Liver (tissue), 3 donors: ENCODE measurements around the gene SPTBN2.

Experiments
- CTCF ChIP-seq: fragments of 150-350 bp; IDR thresholded peaks from 2 replicates; pipeline ENCODE4 v1.5.1; 2017; ENCODE audit warnings: improper control_type of control experiment, low read depth, low read length; ENCODE audit not compliant: missing input control
- HNF4G ChIP-seq: IDR thresholded peaks from 2 replicates; pipeline ENCODE4 v1.6.1; 2016; ENCODE audit warnings: antibody characterized with exemption
- MAX ChIP-seq: IDR thresholded peaks from 2 replicates; pipeline ENCODE4 v1.6.1; 2016; ENCODE audit warnings: antibody characterized with exemption
- RAD21 ChIP-seq, 2 donors: IDR thresholded peaks; 2 replicates each; pipeline ENCODE4 v1.6.1; 2016; ENCODE audit warnings: antibody characterized with exemption in 2 of 2, mild to moderate bottlenecking in 2 of 2
- REST ChIP-seq: IDR thresholded peaks from 2 replicates; pipeline ENCODE4 v1.6.1; 2016; ENCODE audit warnings: antibody characterized with exemption, mild to moderate bottlenecking
- donor health status: healthy.
- donor health status: healthy.

- TF ChIP-seq MAX (no peak), HNF4G (no peak), CTCF (no peak), REST (no peak), RAD21 (IDR thresholded peaks at IDR 0.05) (no peak)
Observed at GRCh38 chr11:66743271-66743968, 14.4 kb upstream of the SPTBN2 start.
